ENCODE data around the gene PRKRA. TPM values are rescaled to one million over a fixed set of nuclear protein-coding genes. Genes with fewer than 3 reads are reported as not detected.

Gene PRKRA
- total and polyA plus RNA-seq, 2 of the 8 experiments (the other 6 are each of a cell fraction or from before 2014, with no cell fraction given), result 25.4 to 60.4 TPM

DNA sequence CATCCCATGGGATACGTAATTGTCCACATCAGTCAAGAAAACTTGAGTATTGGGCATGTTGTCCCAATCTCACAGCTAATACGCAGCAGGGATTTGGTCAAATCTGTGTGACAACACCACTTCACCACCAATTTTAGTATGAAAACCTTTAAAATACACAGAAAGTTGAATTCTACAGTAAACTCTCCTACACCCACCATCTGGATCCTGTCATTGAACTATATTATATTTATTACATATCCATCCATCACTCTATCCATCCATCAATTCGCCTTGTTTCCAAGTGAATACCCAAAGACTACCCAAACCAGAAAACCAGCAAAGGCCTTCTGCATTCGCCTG is 28.3 kb upstream of the PRKRA start (continued):
- no peak for TF ChIP-seq SRF (IDR thresholded peaks at IDR 0.05; ENCODE audit: low read depth, low read length)
- TF ChIP-seq BRCA1 (IDR thresholded peaks at IDR 0.05; ENCODE audit: low read depth, low read length), result no peak
- no peak for TF ChIP-seq TBP (IDR thresholded peaks at IDR 0.05; ENCODE audit: low read depth, low read length)
- TF ChIP-seq MAFK (IDR thresholded peaks at IDR 0.05; ENCODE audit: low read depth, low read length), result no peak
- no peak for TF ChIP-seq POU5F1 (IDR thresholded peaks at IDR 0.05; ENCODE audit: low read depth, low read length)
- no peak for TF ChIP-seq JUND (IDR thresholded peaks at IDR 0.05; ENCODE audit: low read length)
- TF ChIP-seq TAF7 (optimal IDR thresholded peaks at IDR 0.05; ENCODE audit: borderline replicate concordance, low read depth, low read length), result no peak

Measured in H1 (cell line).